Adrenal gland (tissue), 5 donors: ENCODE data around the gene VPS13D.

ENCODE experiments used
- POLR2A ChIP-seq, 2 donors: fragments of 450-650 bp; IDR thresholded peaks; one replicate each; pipeline ENCODE4 v1.6.1; 2017; ENCODE audit warnings: antibody characterized with exemption in 2 of 2, mild to moderate bottlenecking in 2 of 2, moderate library complexity in 1 of 2
- TF ChIP-seq, protein P1 (sequence below), 6 experiments: fragments of 450-650 bp in 4 of 6; fragments of 200-600 bp in 2 of 6; sonication (generic) in 1 of 6; IDR thresholded peaks; 1 replicate in 5 of 6; 2 replicates in 1 of 6; pipeline versions ENCODE4 v1.5.1 to v1.8.0; 2016 to 2021; ENCODE audit warnings: antibody characterized with exemption in 6 of 6, mild to moderate bottlenecking in 2 of 6, moderate library complexity in 1 of 6
- donor health status: DM: no; HTN: no; CAD: no.

DNA sequence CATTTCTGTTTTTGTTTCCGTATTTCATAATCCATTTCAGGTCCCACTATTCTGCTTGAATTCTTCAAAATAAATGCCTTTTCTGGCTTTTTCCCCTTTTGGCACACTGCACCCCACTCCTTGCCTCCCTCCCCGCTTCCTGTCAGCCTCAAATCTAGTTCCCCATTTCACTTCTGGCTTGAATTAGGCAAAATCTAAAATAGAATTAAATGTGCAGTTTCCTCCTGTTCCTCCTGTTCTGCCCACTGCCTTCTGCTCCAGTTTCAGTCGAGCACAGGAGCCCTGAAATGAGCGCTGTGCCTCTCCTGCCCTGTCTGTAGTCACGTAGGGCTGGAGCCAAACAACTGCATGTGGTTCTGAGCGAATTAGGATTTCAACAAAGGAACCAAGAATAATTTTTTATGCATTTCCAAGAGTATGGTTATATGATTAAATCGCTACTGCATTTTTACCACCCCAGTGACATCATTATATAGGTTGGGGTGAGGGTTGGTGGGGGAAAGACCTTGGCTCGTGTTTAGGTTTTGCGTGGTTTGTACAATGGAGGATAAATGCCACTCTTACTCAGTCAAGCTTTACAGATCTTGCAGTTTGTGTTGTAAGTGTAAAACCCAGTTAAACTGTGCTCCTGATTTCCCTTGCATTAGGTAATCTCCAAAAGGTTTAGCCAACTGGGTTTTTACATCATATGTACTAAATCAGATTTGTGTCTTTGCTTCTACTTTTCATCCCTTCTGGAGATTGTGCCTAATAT lies 114.9 kb downstream of the VPS13D start:
- TF ChIP-seq, protein P1, sequence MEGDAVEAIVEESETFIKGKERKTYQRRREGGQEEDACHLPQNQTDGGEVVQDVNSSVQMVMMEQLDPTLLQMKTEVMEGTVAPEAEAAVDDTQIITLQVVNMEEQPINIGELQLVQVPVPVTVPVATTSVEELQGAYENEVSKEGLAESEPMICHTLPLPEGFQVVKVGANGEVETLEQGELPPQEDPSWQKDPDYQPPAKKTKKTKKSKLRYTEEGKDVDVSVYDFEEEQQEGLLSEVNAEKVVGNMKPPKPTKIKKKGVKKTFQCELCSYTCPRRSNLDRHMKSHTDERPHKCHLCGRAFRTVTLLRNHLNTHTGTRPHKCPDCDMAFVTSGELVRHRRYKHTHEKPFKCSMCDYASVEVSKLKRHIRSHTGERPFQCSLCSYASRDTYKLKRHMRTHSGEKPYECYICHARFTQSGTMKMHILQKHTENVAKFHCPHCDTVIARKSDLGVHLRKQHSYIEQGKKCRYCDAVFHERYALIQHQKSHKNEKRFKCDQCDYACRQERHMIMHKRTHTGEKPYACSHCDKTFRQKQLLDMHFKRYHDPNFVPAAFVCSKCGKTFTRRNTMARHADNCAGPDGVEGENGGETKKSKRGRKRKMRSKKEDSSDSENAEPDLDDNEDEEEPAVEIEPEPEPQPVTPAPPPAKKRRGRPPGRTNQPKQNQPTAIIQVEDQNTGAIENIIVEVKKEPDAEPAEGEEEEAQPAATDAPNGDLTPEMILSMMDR (IDR thresholded peaks at IDR 0.05): no peak
- TF ChIP-seq POLR2A (IDR thresholded peaks at IDR 0.05): no peak
